Mammary microvascular endothelial cell (primary cell): Measurements from ENCODE around the gene MRRF. TPM values are rescaled to one million over a fixed set of nuclear protein-coding genes. Genes with fewer than 3 reads are reported as not detected.

Source experiments
- total RNA-seq: library from RNA; depleted of rRNA; stranded (reverse); fragments of >200 nt; gene quantifications from 2 replicates; pipeline ENCODE4 v1.2.3, GENCODE V29; 2015

The MRRF gene, protein sequence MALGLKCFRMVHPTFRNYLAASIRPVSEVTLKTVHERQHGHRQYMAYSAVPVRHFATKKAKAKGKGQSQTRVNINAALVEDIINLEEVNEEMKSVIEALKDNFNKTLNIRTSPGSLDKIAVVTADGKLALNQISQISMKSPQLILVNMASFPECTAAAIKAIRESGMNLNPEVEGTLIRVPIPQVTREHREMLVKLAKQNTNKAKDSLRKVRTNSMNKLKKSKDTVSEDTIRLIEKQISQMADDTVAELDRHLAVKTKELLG
- total RNA-seq, result 32.5 and 32.7 TPM in 2 replicates

DNA sequence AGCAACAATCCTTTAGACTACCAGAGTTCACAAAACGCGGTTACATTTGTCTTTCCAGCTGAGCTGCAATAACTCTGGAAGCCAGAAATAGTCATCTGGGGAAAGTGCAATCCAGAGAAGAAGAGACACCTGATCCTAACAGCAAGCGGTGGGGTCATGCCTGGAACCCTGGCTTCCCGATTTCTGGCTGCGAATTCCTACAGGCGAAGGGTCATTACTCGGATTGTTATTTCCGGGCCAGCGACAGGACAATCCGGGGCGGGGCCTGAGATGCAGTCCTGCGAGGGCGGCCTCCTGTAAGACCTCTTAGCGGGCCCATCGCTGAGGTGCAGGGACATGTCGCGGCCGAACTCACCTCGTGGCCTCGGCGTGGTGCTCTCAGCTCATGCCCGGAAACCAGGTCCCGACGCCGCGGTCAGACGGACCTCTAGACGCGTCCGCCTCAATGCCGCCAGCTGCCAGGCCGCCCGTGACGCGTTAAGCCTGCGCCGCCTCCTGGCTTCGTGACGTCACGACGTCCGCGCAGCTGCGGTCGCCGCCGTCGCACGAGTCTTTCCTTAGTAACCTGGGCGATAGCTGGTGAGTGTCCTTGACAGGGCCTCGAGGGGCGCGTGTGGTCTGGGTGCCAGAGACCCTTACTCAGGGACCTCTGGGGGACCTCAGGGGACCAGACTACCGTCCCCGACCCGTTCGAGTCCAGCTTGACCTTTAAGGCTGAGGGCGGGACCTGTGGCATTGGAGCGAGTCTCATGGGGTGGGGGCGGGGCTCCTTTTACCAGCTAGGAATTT, at the start of gene MRRF, which contains the start of gene RBM18:
TSS of gene MRRF (plus strand) at position 523 of the 789 bp plus-strand sequence. CDS start 6,010 bp downstream, outside the sequence.
TSS of gene RBM18 (minus strand) at position 481 of the 789 bp plus-strand sequence. CDS start 3,348 bp downstream, outside the sequence.

DNA sequence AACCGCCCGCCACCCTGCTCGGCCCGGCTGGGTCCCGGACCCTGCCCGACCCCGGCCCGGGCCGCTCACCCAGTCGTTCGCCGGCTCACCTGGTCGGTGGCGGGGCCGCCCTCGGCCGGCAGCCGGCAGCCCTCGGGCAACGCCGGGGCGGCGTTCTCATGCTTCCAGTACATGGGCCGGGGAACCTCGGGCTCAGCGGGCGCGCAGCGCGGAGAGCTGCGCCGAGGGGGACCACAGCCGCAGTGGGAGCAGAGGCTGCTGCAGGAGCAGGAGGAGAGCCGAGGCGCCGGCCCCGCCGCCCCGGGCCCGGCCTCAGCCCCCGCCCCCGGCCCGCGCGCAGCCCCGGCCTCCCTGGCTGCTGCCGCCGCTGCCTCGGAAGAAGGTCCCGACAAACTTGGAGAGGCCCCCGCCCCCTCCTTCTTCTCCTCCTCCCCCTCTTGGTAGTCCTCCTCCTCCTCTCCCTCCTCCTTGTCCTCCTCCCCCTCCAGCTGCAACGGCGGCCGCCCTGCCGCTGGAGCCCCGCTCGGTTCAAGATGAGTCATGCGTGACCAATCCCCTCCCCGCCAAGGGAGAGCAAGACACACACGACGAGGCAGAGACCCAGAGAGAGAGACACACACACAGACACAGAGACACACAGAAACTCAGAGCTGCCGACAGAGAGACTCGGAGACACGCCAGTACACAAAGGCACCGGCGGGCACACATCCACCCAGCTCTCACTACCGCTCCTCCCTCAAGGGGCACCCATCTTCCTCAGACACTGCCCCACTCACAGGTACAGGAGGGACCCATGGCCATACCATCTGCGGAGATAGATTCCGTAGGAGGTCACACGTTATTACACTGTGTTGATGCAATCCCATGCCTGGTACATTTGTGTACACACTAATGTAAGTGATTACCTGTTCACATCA, 35.9 kb upstream of the MRRF start, which contains the start of gene LHX6:
TSS of gene LHX6 (minus strand) at position 390 of the 917 bp plus-strand sequence. CDS start at position 173, 217 bp downstream.

DNA sequence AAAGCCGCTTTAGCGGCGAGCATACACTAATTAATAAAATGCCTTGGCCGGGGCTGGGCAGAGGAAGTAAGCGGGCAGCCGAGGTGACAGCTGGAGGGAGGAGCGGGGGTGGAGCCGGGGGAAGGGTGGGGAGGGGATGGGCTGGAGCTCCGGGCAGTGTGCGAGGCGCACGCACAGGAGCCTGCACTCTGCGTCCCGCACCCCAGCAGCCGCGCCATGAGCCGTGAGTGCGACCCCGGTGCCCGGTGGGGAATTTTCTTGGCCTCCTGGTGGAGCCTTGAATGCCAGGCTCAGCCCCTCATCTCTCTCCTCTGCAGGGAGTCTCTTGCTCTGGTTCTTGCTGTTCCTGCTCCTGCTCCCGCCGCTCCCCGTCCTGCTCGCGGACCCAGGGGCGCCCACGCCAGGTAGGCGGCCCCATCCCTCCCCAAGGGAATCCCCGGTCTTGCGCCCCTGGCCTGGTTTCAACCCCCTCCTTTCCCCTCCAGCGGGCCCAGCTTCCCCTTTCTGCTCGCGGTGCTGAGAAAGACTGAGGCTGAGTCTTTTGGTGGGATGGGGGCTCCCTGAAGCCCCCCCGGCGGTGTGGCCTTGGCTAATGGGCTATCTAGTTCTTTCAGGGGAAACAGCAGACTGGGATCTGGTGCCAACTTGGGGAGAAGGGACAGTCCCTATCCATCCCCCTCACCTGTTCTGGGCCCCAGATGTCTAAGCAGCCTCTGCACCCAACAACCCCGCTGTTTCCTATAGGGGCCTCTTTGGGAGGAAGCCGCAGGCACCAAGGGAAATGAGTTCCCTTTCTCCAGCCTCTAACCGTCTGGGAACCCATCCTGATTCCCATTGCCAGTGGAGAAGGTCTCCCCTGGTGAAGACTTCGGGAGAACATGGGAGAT, 106.4 kb downstream of the MRRF start, which contains the start of gene PTGS1:
TSS of gene PTGS1 (plus strand) at position 156 of the 887 bp plus-strand sequence. CDS start at position 217, 61 bp downstream.

Other genes with a start within 250 kb of the MRRF start
- 2.7 and 4.7 TPM in 2 replicates for gene TTLL11, start 171.6 kb upstream of the MRRF start, total RNA-seq
- 70.5 and 73.3 TPM in 2 replicates for gene NDUFA8, start 105.1 kb upstream of the MRRF start, total RNA-seq
- gene MORN5, start 105.0 kb upstream of the MRRF start, total RNA-seq, result not detected in 2 replicates
- 16.9 and 17.3 TPM in 2 replicates for gene LHX6, start 35.9 kb upstream of the MRRF start, total RNA-seq
- 12.6 and 18.7 TPM in 2 replicates for gene RBM18, start within 50 bp of the MRRF start, total RNA-seq
- 0.59 and 1.5 TPM in 2 replicates for gene PTGS1, start 106.1 kb downstream of the MRRF start, total RNA-seq
- gene OR1J1, start 213.0 kb downstream of the MRRF start, total RNA-seq, result not detected in 2 replicates
- not detected in 2 replicates for gene OR1J2, start 245.9 kb downstream of the MRRF start, total RNA-seq